Mesendoderm (in vitro differentiated cells): ENCODE measurements around the gene ANKIB1. TPM values are rescaled to one million over a fixed set of nuclear protein-coding genes. Genes with fewer than 3 reads are reported as not detected.

Experiments used
- DNase-seq: peaks from one replicate; pipeline ENCODE4 v3.0.0; 2013
- H2AK5ac ChIP-seq: 2 replicates; pipeline ENCODE4 v1.6.1; 2013; ENCODE audit warnings: low read length, inconsistent platforms
- H2BK120ac ChIP-seq: 2 replicates; pipeline ENCODE4 v1.6.1; 2013; ENCODE audit warnings: low read depth, mild to moderate bottlenecking, low read length, moderate library complexity, mixed read lengths
- H2BK15ac ChIP-seq: replicated peaks from 2 replicates; pipeline ENCODE4 v1.6.1; 2013; ENCODE audit warnings: low read depth, mild to moderate bottlenecking, moderate library complexity
- H2BK5ac ChIP-seq: 2 replicates; pipeline ENCODE4 v1.6.1; 2013; ENCODE audit warnings: low read length, inconsistent platforms
- H3K18ac ChIP-seq: 2 replicates; pipeline ENCODE4 v1.6.1; 2013; ENCODE audit warnings: mild to moderate bottlenecking, low read length, mixed read lengths
- H3K23ac ChIP-seq: one replicate; pipeline ENCODE4 v1.6.1; 2013; ENCODE audit warnings: low read length
- H3K27ac ChIP-seq: 2 replicates; pipeline ENCODE4 v1.5.1; 2013; ENCODE audit warnings: low read depth, mild to moderate bottlenecking, inconsistent platforms, low read length, moderate library complexity
- H3K27me3 ChIP-seq: 2 replicates; pipeline ENCODE4 v1.6.1; 2013; ENCODE audit warnings: low read length, control low read depth, mild to moderate bottlenecking, inconsistent platforms; ENCODE audit not compliant: insufficient read depth, poor library complexity
- H3K36me3 ChIP-seq: 2 replicates; pipeline ENCODE4 v1.6.1; 2013; ENCODE audit warnings: low read length, inconsistent platforms; ENCODE audit not compliant: control insufficient read depth, insufficient read depth
- H3K4ac ChIP-seq: one replicate; pipeline ENCODE4 v1.6.1; 2013; ENCODE audit warnings: low read depth, mild to moderate bottlenecking, low read length, moderate library complexity
- H3K4me1 ChIP-seq: 2 replicates; pipeline ENCODE4 v1.6.1; 2013; ENCODE audit warnings: low read depth, low read length, inconsistent platforms; ENCODE audit not compliant: control insufficient read depth
- H3K4me2 ChIP-seq: 2 replicates; pipeline ENCODE4 v1.6.1; 2013; ENCODE audit warnings: low read length
- H3K4me3 ChIP-seq: 2 replicates; pipeline ENCODE4 v1.5.1; 2013; ENCODE audit warnings: mild to moderate bottlenecking, low read length
- H3K56ac ChIP-seq: one replicate; pipeline ENCODE4 v1.6.1; 2013; ENCODE audit warnings: low read length
- H3K79me1 ChIP-seq: 2 replicates; pipeline ENCODE4 v1.6.1; 2013; ENCODE audit warnings: low read length, inconsistent platforms
- H3K79me2 ChIP-seq: 2 replicates; pipeline ENCODE4 v1.6.1; 2013; ENCODE audit warnings: mild to moderate bottlenecking, low read length; ENCODE audit not compliant: control insufficient read depth, insufficient read depth
- H3K9ac ChIP-seq: 2 replicates; pipeline ENCODE4 v1.6.1; 2013; ENCODE audit warnings: low read length, inconsistent platforms
- H4K5ac ChIP-seq: one replicate; pipeline ENCODE4 v1.6.1; 2013; ENCODE audit warnings: low read length
- H4K8ac ChIP-seq: one replicate; pipeline ENCODE4 v1.6.1; 2013; ENCODE audit warnings: low read depth, mild to moderate bottlenecking, control low read depth, low read length, moderate library complexity
- WGBS: extraction: QIAGEN DNeasy Blood & Tissue Kit; methylation state at CpG from one replicate; pipeline ENCODE4 v1.1.7; 2013; ENCODE audit warnings: low lambda C conversion rate, missing lambda C conversion rate; ENCODE audit not compliant: insufficient coverage; ENCODE audit errors: extremely low coverage; 5-methylcytosine and 5-hydroxymethylcytosine counted together
- polyA plus RNA-seq, 2 experiments: library from polyadenylated mRNA; stranded (reverse); fragments of 200-250 nt; gene quantifications; one replicate each; pipeline ENCODE4 v1.2.3, GENCODE V29; 2013

Gene ANKIB1, protein sequence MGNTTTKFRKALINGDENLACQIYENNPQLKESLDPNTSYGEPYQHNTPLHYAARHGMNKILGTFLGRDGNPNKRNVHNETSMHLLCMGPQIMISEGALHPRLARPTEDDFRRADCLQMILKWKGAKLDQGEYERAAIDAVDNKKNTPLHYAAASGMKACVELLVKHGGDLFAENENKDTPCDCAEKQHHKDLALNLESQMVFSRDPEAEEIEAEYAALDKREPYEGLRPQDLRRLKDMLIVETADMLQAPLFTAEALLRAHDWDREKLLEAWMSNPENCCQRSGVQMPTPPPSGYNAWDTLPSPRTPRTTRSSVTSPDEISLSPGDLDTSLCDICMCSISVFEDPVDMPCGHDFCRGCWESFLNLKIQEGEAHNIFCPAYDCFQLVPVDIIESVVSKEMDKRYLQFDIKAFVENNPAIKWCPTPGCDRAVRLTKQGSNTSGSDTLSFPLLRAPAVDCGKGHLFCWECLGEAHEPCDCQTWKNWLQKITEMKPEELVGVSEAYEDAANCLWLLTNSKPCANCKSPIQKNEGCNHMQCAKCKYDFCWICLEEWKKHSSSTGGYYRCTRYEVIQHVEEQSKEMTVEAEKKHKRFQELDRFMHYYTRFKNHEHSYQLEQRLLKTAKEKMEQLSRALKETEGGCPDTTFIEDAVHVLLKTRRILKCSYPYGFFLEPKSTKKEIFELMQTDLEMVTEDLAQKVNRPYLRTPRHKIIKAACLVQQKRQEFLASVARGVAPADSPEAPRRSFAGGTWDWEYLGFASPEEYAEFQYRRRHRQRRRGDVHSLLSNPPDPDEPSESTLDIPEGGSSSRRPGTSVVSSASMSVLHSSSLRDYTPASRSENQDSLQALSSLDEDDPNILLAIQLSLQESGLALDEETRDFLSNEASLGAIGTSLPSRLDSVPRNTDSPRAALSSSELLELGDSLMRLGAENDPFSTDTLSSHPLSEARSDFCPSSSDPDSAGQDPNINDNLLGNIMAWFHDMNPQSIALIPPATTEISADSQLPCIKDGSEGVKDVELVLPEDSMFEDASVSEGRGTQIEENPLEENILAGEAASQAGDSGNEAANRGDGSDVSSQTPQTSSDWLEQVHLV
- polyA plus RNA-seq (2013, experiment 1 of 2): 25.6 TPM
- polyA plus RNA-seq (2013, experiment 2 of 2): 23.9 TPM

DNA sequence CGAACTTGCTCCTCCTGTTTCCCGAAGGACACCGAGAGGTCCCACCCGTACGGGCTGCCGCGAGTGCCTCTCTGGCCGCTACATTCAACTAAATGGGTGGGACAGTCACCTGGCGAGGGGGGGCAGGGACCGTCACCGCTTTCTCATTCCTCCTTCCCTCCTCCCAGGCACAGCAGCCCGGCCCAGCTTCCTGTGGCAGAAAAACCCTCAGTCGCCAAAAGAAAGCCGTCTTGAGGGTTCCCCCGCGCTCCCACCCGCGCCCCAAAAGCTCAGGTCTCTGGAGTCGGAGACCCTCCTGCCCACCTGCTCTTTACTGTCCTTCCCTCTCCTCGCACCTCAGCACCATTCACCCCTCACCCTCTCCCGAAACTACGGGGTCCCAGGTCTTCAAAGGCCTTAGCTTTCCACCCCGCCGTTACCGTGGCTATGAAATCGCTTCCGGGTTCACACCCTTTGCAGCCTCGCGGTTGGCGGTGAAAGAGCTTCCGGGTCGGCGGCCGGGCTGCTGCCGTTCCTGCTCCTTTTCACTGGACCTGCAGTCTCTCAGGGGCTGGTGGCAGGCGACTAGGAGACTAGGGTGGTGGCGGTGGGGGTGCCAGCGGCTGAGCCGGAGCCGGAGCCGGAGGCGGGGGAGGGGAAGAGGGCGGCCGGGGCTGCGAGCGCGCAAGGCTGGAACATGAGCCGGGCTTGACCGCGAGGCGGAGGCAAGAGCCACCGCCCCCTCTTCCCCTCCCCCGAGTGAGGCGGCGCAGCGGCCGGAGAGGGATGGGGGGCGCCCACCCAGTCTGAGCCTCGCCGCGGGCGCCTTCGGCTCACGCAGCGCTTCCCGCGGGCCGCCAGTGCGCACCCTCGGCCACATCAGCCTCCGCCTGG is at the start of gene ANKIB1, which contains the start of gene KRIT1:
TSS of gene ANKIB1 (plus strand) at position 488 of the 873 bp plus-strand sequence. CDS start 49,005 bp downstream, outside the sequence.
TSS of gene KRIT1 (minus strand) at position 428 of the 873 bp plus-strand sequence. CDS start 3,779 bp downstream, outside the sequence.
- peak within 1 kb of the TSS; percentile 98 for H3K27ac ChIP-seq
- peak; percentile 96 for DNase-seq
- peak within 1 kb of the TSS; percentile 91 for H3K4me2 ChIP-seq
- H3K27me3 ChIP-seq: no peaks in the 10 kb centered on the region
- peak within 1 kb of the TSS; percentile 56 for H3K4ac ChIP-seq
- peak within 1 kb of the TSS; percentile 93 for H2BK5ac ChIP-seq
- peak within 1 kb of the TSS; percentile 48 for H3K23ac ChIP-seq
- no peak within 1 kb of the TSS for H2BK15ac ChIP-seq
- WGBS: no CpG with 5 or more reads among the region's 71 CpGs
- no peak within 1 kb of the TSS for H4K8ac ChIP-seq
- H3K79me2 ChIP-seq: peaks cover 25% of the 10 kb centered on the region
- H3K36me3 ChIP-seq: no peaks in the 10 kb centered on the region
- H2BK120ac ChIP-seq: peak within 1 kb of the TSS; percentile 50
- peak within 1 kb of the TSS; percentile 92 for H3K4me3 ChIP-seq
- peak within 1 kb of the TSS; percentile 85 for H3K18ac ChIP-seq
- no peak within 1 kb of the TSS for H2AK5ac ChIP-seq
- H3K4me1 ChIP-seq: peaks cover 7% of the 10 kb centered on the region
- H3K79me1 ChIP-seq: peaks cover 11% of the 10 kb centered on the region
- peak within 1 kb of the TSS; percentile 89 for H3K9ac ChIP-seq
- no peak within 1 kb of the TSS for H4K5ac ChIP-seq
- H3K56ac ChIP-seq: peak within 1 kb of the TSS; percentile 98

DNA sequence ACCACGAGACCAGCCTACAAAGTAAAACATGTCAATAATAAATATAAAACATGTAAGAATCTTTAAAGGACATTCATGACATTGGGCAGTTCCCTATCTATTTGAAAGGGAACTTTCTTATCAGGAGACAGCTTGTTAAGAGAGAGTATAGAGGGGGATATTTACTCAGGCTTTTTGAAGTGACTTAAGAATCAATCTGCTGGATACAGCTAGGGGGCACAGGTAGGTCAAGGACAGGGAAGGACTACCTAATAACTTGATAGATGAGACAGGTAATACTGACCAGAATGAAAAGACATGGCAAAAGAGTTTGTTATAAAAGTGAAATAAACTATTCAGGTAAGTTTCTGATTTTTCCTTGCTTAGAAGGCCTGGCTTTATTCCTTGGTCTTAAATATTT is 45.0 kb upstream of the ANKIB1 start:
- Histone ChIP-seq H2AK5ac (no peak overlapping the region), H2BK120ac (no peak overlapping the region), H4K8ac (no peak overlapping the region), H3K27me3 (no peaks in the 10 kb centered on the region), H3K4me1 (no peaks in the 10 kb centered on the region), H3K4ac (no peak overlapping the region), H3K79me2 (no peaks in the 10 kb centered on the region), H3K79me1 (no peaks in the 10 kb centered on the region), H3K56ac (no peak overlapping the region), H3K27ac (no peak overlapping the region), H3K23ac (no peak overlapping the region), H4K5ac (no peak overlapping the region), H2BK5ac (no peak overlapping the region), H3K18ac (no peak overlapping the region), H3K36me3 (no peaks in the 10 kb centered on the region), H2BK15ac (no peak overlapping the region), H3K9ac (no peak overlapping the region), H3K4me3 (no peak overlapping the region), H3K4me2 (no peak overlapping the region)
- DNase-seq: peak; percentile 39
- WGBS: no CpG with 5 or more reads among the region's 1 CpG

DNA sequence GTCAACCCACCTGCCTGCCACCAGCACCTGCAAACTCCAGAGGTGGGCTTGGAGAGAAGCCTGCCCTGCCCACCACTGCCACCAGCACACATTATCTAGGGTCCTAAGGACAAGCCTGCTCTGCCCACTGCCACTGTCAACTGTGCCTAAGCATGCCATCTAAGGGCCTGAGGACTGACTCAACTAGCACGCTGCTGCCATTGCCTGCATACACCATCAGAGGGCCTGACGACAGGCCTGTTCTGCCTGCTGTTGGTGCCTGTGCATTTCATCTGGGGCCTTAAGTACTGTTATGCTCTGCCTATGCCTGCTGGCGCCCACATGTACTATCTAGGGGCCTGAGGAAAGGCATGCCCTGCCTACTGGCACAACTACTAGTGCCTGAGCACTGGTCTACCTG is 39.8 kb upstream of the ANKIB1 start:
- peak; percentile 23 for DNase-seq
- no peak overlapping the region for H3K4me3 ChIP-seq

GRCh38 chr7:92206672-92207071 is 39.1 kb upstream of the ANKIB1 start:
- Histone ChIP-seq H3K18ac (no peak overlapping the region), H3K36me3 (no peaks in the 10 kb centered on the region)
- no CpG with 5 or more reads among the region's 1 CpG for WGBS

More for the DNA sequence above, 39.8 kb upstream of the ANKIB1 start:
- Histone ChIP-seq H2BK5ac (no peak overlapping the region), H4K5ac (no peak overlapping the region), H2BK15ac (no peak overlapping the region), H4K8ac (no peak overlapping the region), H3K36me3 (no peaks in the 10 kb centered on the region), H3K27me3 (no peaks in the 10 kb centered on the region), H3K9ac (no peak overlapping the region), H3K79me2 (no peaks in the 10 kb centered on the region), H3K18ac (no peak overlapping the region), H2BK120ac (no peak overlapping the region), H3K56ac (no peak overlapping the region), H3K4me2 (no peak overlapping the region), H3K4me1 (no peaks in the 10 kb centered on the region), H3K23ac (no peak overlapping the region), H3K27ac (no peak overlapping the region), H3K4ac (no peak overlapping the region), H2AK5ac (no peak overlapping the region), H3K79me1 (no peaks in the 10 kb centered on the region)
- WGBS: no CpG with 5 or more reads among the region's 3 CpGs

DNA sequence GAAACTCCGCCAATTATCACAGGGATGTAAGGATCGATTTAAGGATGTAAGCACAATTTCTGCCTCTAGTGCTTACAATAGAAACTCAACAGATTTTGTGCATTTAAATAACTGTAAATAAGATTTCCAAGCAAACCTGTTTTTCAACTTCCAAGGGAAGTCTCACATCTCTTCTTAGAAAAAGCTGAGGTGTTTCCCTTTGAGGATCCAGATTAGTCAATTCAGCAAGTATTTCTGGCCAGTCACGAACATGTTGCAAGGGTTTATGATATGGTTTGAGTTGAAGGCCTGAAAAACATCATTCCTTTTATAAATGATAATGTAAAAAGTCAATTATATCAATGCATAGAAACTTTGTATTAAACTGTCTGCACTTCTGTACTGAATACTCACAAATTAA is 24.0 kb upstream of the ANKIB1 start:
- Histone ChIP-seq H2AK5ac (no peak overlapping the region), H3K27me3 (no peaks in the 10 kb centered on the region), H3K36me3 (peaks cover 1% of the 10 kb centered on the region), H4K5ac (no peak overlapping the region), H2BK120ac (no peak overlapping the region), H3K18ac (no peak overlapping the region), H3K4ac (no peak overlapping the region), H3K23ac (no peak overlapping the region), H3K9ac (no peak overlapping the region), H2BK5ac (no peak overlapping the region), H3K4me2 (no peak overlapping the region), H4K8ac (no peak overlapping the region), H3K79me1 (no peaks in the 10 kb centered on the region), H2BK15ac (no peak overlapping the region), H3K27ac (no peak overlapping the region), H3K4me1 (no peaks in the 10 kb centered on the region), H3K79me2 (no peaks in the 10 kb centered on the region), H3K56ac (no peak overlapping the region), H3K4me3 (no peak overlapping the region)
- no peak for DNase-seq
- WGBS: no CpG with 5 or more reads among the region's 3 CpGs

More at GRCh38 chr7:92206672-92207071, 39.1 kb upstream of the ANKIB1 start:
- no peak overlapping the region for H2BK5ac ChIP-seq
- no peak for DNase-seq
- no peaks in the 10 kb centered on the region for H3K4me1 ChIP-seq
- no peak overlapping the region for H2BK15ac ChIP-seq
- H2AK5ac ChIP-seq: no peak overlapping the region
- no peak overlapping the region for H3K9ac ChIP-seq
- no peaks in the 10 kb centered on the region for H3K27me3 ChIP-seq
- no peak overlapping the region for H3K4me2 ChIP-seq
- H4K8ac ChIP-seq: no peak overlapping the region
- H4K5ac ChIP-seq: no peak overlapping the region
- H3K79me2 ChIP-seq: no peaks in the 10 kb centered on the region
- no peak overlapping the region for H3K4me3 ChIP-seq
- H3K27ac ChIP-seq: no peak overlapping the region
- no peak overlapping the region for H2BK120ac ChIP-seq
- no peaks in the 10 kb centered on the region for H3K79me1 ChIP-seq
- no peak overlapping the region for H3K4ac ChIP-seq
- no peak overlapping the region for H3K23ac ChIP-seq
- no peak overlapping the region for H3K56ac ChIP-seq
